HG03060 (cell line): Measurements from ENCODE around the gene ZNF488.
"Not testable (repeated sequence)": the region's sequence is repeated elsewhere in the genome, so short reads cannot be mapped to it uniquely, and the experiment has no call there.

ENCODE experiments used
- ATAC-seq: cut with Tn5 transposase; IDR thresholded peaks from one replicate; pipeline ENCODE4 v1.9.1; 2021; ENCODE audit warnings: low read depth, moderate number of reproducible peaks; ENCODE audit not compliant: unreplicated experiment

The ZNF488 gene

DNA sequence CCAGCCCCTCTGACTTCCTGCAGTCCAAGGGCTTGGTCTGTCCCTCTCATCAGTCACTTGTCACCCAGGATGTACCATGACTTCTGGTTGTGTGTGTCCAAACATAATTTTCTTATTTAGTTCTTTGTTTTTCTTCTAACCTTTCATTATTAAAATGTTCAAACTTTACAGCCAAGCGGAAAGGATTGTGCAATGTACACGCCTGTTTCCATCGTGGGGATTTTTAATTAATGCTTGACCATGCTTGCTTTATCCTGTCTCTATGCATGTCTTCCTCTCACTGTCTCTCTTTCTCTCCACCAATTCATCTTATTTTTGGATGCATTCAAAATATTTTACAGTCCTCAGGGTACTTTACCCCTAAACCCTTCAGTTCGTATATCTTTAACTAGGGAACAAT is 26.2 kb upstream of the ZNF488 start:
- no peak for ATAC-seq

DNA sequence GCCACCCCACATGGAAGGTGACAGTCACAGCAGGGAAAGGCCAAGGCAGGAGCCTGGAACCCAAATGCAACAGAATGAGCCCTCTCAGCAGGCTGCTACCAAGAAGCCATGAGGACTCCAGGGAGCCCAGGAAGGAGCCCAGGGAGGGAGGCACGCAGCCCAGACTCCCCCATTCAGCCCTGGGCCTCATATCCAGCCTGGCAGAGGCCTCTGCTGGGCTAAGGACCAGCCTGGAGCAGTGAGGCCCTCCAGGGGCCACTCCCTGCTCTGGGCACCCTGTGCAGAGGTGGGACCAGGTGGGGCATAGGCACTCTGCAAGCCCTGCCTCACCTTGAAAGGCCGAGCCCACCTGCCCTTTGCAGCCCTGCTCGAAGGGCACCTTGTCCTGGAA is 25.8 kb upstream of the ZNF488 start:
- ATAC-seq: no peak

DNA sequence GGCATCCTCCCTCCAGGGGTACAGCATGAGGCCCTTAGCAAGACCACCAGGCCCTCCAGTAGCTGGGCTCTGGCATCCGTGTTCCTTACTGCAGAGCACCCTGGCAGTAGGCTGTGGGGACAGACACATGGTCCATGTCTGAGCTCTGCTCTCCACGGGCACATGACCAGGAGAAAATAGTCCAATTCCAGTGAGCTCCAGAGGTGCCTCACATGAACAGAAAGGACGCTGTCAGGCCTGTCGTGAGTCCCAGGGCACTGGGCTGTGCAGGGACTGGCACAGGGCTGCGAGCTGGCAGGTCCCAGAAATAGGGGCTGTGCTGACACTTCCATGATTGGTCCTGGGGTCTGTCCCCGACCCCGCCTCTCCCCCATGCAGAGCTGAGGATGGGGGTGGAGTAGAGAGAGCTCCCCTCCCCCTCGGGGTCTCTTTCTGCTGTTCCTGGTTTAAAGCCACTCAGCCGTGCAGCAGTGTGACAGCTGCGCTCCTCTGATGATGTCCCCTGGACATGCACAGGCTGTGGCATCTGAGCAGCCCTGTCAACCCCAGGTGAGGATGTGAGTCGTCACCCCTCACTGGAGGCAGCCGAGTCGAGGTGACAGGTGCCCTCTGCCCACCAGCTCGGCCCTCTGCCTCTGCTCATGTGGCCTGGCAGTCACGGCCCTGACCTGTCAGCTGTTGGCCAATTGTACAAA is 25.2 kb upstream of the ZNF488 start:
- no peak for ATAC-seq

- ATAC-seq: no peak
These were observed 24.5 kb upstream of the ZNF488 start for GRCh38 chr10:47408606-47409005.

DNA sequence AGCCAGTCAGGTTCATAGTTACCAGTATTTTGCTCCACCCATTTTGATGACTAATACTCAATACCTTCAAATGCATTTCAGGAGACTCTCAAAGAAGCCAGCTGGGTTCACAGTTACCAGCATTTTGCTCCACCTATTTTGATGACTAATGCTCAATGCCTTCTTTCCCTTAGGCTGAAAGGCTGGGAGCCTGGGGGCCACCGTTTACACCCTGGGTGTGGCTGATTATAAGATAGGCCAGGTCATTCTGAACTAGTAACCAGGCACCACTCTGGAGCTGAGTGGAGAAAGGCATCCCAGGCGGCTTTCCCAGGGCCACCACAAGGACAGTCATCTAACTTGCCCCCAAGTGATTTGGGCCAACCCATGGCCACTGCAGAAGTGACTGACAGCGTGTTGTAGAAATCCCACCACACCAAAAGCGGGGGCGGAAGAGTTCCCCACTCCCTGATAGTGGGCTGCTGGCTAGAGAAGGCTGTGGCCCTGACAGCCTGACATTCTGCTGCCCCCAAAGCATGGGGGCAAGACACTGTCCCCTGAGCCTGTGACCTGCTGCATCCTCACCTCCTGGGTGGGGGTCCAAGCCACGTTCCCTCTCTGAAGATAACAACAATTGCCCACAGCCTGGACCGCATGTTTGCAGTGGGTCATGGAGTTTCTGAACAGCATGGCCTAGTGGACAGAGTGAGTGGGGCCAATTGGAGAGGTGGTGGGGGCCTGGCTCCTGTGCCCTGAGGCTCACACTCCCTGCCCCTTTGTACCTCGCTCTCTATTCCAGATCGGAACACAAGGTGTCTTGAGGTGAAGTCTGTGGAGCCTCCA is 23.0 kb upstream of the ZNF488 start:
- no peak for ATAC-seq

DNA sequence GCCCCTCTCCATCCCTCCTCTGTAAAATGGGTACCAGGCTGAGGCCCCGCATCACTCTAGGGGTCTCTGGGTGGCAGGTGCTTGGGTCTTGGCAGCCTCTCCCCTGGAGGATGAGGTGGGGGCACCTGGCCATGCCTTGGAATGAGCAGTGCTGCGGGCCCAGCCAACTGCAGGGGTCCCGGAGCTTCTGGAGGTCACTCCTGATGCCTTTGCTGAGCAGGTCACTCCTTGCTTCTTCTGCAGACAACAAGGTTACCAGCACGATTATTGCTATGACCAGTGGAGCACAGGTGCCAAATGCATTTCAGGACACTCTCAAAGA is 22.4 kb upstream of the ZNF488 start:
- no peak for ATAC-seq

DNA sequence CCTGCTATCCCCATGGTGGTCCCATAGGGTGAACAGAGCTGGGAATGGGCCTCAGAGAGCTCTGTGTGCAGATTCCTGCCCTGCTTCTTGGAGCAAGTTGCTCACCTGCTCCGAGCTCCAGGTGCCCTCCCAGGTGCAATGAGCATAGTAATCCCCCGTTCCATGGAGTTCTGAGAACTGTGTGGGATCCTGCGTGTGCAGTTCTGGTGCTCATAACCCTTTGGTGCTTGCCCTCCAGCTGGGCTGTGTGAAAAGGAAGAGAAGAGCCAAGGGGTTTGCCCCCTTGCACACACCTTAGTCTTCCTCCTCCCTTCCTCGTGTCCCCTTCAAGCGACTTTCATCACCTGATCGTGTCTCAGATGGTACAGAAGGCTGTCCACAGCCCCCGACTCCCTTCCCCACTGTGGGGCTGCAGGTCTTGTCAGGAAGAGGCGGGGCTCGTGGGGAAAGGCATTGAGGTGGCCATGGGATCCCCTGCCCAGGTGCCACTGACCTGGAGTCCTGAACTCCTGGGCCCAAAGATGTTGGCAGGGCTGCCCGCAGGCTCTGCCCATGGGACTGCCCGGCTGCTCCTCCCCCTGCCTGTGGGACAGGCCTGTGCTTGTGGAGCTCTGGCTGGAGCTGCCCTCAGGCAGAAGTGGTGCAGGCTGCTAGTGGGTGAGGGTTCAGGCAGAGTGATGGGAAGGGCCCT is 21.9 kb upstream of the ZNF488 start:
- ATAC-seq: no peak

GRCh38 chr10:47404937-47405336 is 20.8 kb upstream of the ZNF488 start:
- ATAC-seq: no peak

- no peak for ATAC-seq
These were observed 20.4 kb upstream of the ZNF488 start for GRCh38 chr10:47404446-47404845.

- ATAC-seq: no peak
These were observed 19.6 kb upstream of the ZNF488 start for GRCh38 chr10:47403446-47404318.

DNA sequence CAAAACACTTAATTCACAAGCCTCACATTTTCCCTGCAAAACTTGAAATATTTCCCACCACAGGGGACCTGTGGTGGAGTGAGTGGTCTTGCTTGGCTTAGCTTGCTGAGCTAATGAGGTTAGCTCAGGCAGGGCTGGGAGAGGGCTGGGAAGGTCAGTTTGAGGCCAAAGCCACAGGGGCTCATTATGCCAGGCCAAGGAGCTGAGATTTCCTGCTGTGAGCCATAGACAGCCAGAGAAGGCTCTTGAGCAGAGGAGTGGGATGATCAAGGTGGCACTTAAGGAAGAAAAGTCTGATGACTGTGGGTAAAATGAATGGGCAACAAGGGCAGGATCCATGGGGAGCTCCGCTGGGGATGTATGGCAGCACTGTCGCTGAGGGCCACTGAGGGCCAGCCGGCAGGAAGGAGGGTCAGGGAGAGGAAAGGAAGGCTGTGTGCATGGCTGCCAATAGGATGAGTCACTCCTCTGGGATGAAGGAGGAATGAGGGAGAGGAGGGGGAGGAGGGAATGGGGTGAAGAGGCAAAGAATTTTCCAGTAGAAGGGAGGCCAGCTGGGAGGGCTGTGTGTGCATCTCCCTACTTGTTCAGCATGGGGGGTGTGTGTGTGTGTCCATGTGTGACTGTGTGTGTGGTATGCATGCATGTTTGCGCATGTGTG is 18.7 kb upstream of the ZNF488 start:
- ATAC-seq: no peak

DNA sequence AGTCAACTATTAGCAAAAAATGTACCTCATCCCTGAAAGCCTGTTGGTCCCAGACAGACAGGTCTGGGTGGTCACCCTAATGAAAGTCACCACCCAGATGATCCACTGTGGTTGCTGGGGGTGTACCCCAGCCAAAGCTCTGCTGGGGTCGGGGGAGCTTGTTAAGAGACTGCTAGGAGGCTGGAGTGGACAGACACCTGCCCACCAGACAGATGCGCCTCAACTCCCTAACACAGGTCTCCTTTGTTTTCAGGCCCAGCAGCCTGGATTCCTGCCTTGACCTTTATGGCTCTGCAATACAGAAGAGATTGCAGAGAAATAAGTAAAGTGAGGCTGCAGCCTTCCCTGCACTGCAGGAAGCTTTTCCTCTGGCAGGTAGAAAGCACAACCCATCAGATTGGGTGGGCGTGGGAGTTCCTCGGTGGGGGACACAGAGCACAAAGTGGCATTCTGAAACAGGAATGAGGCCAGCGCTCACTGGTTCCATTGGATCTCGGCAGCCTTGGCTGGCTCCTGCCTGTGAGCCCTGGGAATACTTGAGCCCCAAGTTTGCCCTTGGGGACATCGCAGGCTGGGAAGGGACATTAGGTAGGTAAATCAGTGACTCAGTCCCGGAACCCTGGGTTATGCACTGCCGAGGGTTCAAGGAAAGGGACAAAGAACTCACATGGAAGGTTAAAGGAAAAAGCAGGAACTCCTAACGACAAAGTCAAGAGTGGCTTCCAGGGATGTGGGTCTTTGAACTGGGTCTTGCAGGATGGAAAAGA is 18.0 kb upstream of the ZNF488 start:
- no peak for ATAC-seq

GRCh38 chr10:47401210-47401609 is 17.1 kb upstream of the ZNF488 start:
- no peak for ATAC-seq

DNA sequence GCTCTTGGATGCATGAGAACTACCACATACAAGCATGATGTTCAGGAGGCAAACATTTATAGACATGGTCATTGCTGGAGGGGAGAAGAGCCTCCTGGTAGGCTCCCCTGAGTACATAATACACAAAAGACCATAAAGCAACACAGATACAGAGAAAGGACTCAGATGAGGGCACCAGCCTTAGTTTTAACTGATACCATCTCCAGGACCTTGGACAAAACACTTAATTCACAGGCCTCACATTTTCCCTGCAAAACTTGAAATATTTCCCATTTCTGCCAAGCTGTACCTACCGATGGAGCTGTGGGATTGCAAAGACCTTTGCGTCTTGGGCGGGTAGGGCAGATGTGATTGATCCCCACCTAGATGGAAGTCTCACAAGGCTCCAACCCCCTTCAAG is 16.7 kb upstream of the ZNF488 start:
- no peak for ATAC-seq

DNA sequence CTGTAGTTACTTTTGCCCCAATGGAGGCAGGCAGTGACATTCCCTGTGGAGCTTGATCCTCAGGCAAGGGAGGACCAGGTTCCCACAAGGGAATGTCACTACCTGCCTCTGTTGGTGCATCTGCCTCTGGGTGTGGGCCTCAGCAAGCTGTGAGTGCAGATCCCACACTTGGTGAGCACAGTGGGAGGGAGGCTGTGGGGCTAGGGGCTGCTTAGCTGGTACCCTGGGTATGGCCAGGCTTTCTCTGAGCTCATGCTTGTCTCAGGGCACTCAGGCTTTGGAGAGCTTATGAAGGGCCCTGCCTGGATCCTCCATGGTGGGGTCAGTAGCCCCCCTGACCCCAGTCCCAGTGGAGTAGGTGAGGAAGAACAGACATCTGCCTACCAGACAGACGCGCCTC is 16.2 kb upstream of the ZNF488 start:
- ATAC-seq: no peak

- ATAC-seq: no peak
These were observed 13.2 kb upstream of the ZNF488 start for GRCh38 chr10:47397256-47397655.

GRCh38 chr10:47396311-47396717 is 12.2 kb upstream of the ZNF488 start:
- ATAC-seq: no peak

DNA sequence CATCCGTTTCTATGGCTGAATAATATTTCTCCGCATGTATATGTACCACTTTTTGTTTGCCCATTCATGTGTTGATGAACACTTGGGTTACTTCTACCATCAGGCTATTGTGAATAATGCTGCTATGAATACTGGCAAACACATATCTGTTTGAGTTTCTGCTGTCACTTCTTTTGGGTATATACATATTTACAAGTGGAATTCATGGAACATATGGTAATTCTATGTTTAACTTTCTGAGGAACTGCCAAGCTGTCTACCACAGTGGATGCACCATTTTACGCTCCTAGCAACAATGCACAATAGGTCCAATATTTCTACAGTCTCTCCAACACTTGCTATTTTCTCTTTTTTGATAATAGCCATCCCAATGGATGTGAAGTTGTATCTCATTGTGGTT is 5.5 kb upstream of the ZNF488 start:
- ATAC-seq: no peak

DNA sequence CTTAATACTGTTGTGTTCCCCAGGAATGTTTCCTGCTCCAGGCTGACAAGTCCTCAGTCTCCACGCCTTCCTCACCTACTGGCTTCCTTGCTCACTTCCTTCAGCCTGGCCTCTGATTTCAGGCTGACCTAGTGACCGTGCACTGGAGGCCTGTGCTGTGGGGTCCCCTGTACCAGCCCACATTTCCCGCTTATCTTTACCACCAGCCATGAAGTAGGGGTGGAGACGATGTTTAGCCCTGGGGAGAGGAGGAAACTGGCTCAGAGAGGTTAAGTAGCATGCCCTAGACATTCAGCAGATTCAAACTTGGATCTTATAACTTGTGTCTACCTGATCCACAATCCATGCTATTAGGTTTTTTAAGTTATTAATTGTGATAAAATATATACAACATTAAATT is 4.8 kb upstream of the ZNF488 start:
- ATAC-seq: no peak

GRCh38 chr10:47386104-47386503 is 2.0 kb upstream of the ZNF488 start:
- not testable (repeated sequence) for ATAC-seq
